DND-41 (cell line): Measurements from ENCODE around the gene CDC14A.
"Not testable (repeated sequence)": the region's sequence is repeated elsewhere in the genome, so short reads cannot be mapped to it uniquely, and the experiment has no call there.

Source experiments
- ATAC-seq: fragments of 200-7000 bp; cut with Tn5 transposase; 3 replicates; pipeline ENCODE4 v1.9.1; 2021; ENCODE audit warnings: low read depth; ENCODE audit not compliant: insufficient read depth
- DNase-seq: peaks from one replicate; pipeline ENCODE4 v3.0.0-alpha.2; 2020
- H2AFZ ChIP-seq: 2 replicates; pipeline ENCODE4 v1.6.0; 2012; ENCODE audit warnings: low read depth, low read length
- H3K27ac ChIP-seq: 2 replicates; pipeline ENCODE4 v1.5.1; 2012; ENCODE audit warnings: low read length, inconsistent platforms
- H3K27me3 ChIP-seq: fragments of 200-600 bp; sonication (generic); 2 replicates; pipeline ENCODE4 v1.6.0; 2012; ENCODE audit warnings: low read length, mild to moderate bottlenecking, inconsistent platforms; ENCODE audit not compliant: insufficient read depth, poor library complexity
- H3K36me3 ChIP-seq: 2 replicates; pipeline ENCODE4 v1.5.1; 2012; ENCODE audit warnings: low read length, inconsistent platforms; ENCODE audit not compliant: insufficient read depth
- H3K4me1 ChIP-seq: 2 replicates; pipeline ENCODE4 v1.5.1; 2012; ENCODE audit warnings: mild to moderate bottlenecking, low read length; ENCODE audit not compliant: insufficient read depth
- H3K4me2 ChIP-seq: 2 replicates; pipeline ENCODE4 v1.6.0; 2012; ENCODE audit warnings: mild to moderate bottlenecking, moderate library complexity, low read length, inconsistent platforms; ENCODE audit not compliant: insufficient read depth
- H3K4me3 ChIP-seq, 2 experiments: fragments of 200-600 bp in 1 of 2; shearing (Covaris generic) in 1 of 2; 2 replicates each; pipeline ENCODE4 v1.5.1; 2012 to 2016; ENCODE audit warnings: inconsistent platforms in 2 of 2, low read length in 2 of 2, mild to moderate bottlenecking in 2 of 2, low read depth in 1 of 2, moderate library complexity in 1 of 2
- H3K79me2 ChIP-seq: 2 replicates; pipeline ENCODE4 v1.6.0; 2012; ENCODE audit warnings: low read length, inconsistent platforms; ENCODE audit not compliant: insufficient read depth
- H3K9ac ChIP-seq: 2 replicates; pipeline ENCODE4 v1.6.0; 2012; ENCODE audit warnings: low read depth, mild to moderate bottlenecking, inconsistent platforms, low read length, moderate library complexity
- H3K9me3 ChIP-seq: 2 replicates; pipeline ENCODE4 v1.5.1; 2012; ENCODE audit warnings: low read length, moderate library complexity, mild to moderate bottlenecking, inconsistent platforms; ENCODE audit not compliant: insufficient read depth, severe bottlenecking
- H4K20me1 ChIP-seq: 2 replicates; pipeline ENCODE4 v1.6.0; 2012; ENCODE audit warnings: low read length; ENCODE audit not compliant: insufficient read depth
- CTCF ChIP-seq: IDR thresholded peaks from 2 replicates; pipeline ENCODE4 v1.5.1; 2012; ENCODE audit warnings: borderline replicate concordance, low read length, moderate library complexity, mild to moderate bottlenecking; ENCODE audit not compliant: poor library complexity, severe bottlenecking; ENCODE audit errors: extremely low read depth
- EZH2 ChIP-seq: IDR thresholded peaks from 3 replicates; pipeline ENCODE4 v1.6.1; 2012; ENCODE audit warnings: borderline replicate concordance, low read depth, mild to moderate bottlenecking, moderate library complexity, low read length, inconsistent platforms; ENCODE audit not compliant: severe bottlenecking

The CDC14A gene

GRCh38 chr1:100332331-100332730 lies 20.0 kb upstream of the CDC14A start:
- DNase-seq (no peak), ATAC-seq (no peak)
- Histone ChIP-seq H4K20me1 (no peaks in the 10 kb centered on the region), H3K79me2 (no peaks in the 10 kb centered on the region), H3K27me3 (no peaks in the 10 kb centered on the region), H3K36me3 (no peaks in the 10 kb centered on the region), H2AFZ (no peak overlapping the region), H3K4me2 (no peak overlapping the region), H3K9ac (no peak overlapping the region), H3K27ac (no peak overlapping the region), H3K4me1 (no peaks in the 10 kb centered on the region), H3K9me3 (no peaks in the 10 kb centered on the region), H3K4me3 (no peak overlapping the region)
- TF ChIP-seq EZH2 (no peak), CTCF (no peak)

- no peak for DNase-seq
- no peak for ATAC-seq
- Histone ChIP-seq H3K4me3 (no peak overlapping the region), H3K4me1 (no peaks in the 10 kb centered on the region), H3K79me2 (no peaks in the 10 kb centered on the region), H4K20me1 (no peaks in the 10 kb centered on the region), H3K9me3 (no peaks in the 10 kb centered on the region), H3K4me2 (no peak overlapping the region), H3K36me3 (no peaks in the 10 kb centered on the region), H3K27me3 (no peaks in the 10 kb centered on the region), H2AFZ (no peak overlapping the region), H3K27ac (no peak overlapping the region), H3K9ac (no peak overlapping the region)
- TF ChIP-seq EZH2 (no peak), CTCF (no peak)
Measured at GRCh38 chr1:100335436-100335835, 16.9 kb upstream of the CDC14A start.

- H2AFZ ChIP-seq, H3K79me2 ChIP-seq, ATAC-seq, H3K27me3 ChIP-seq, H3K4me2 ChIP-seq, H3K27ac ChIP-seq, H3K36me3 ChIP-seq, H4K20me1 ChIP-seq, H3K9me3 ChIP-seq, H3K4me1 ChIP-seq, H3K4me3 ChIP-seq, DNase-seq, H3K9ac ChIP-seq: not testable (repeated sequence)
Measured at GRCh38 chr1:100337878-100338277, 14.4 kb upstream of the CDC14A start.

GRCh38 chr1:100339735-100340134 lies 12.6 kb upstream of the CDC14A start:
- H3K27ac ChIP-seq, H3K4me1 ChIP-seq, H3K4me3 ChIP-seq, ATAC-seq, DNase-seq, H3K36me3 ChIP-seq, H3K9ac ChIP-seq, H4K20me1 ChIP-seq, H3K9me3 ChIP-seq, H3K79me2 ChIP-seq, H3K27me3 ChIP-seq, H3K4me2 ChIP-seq, H2AFZ ChIP-seq: not testable (repeated sequence)

- Histone ChIP-seq H3K4me3 (no peak overlapping the region), H3K36me3 (no peaks in the 10 kb centered on the region), H3K4me2 (no peak overlapping the region), H4K20me1 (no peaks in the 10 kb centered on the region), H3K9me3 (no peaks in the 10 kb centered on the region), H3K27me3 (no peaks in the 10 kb centered on the region), H3K9ac (no peak overlapping the region), H3K79me2 (no peaks in the 10 kb centered on the region), H3K4me1 (no peaks in the 10 kb centered on the region), H2AFZ (no peak overlapping the region), H3K27ac (no peak overlapping the region)
- DNase-seq (no peak), ATAC-seq (no peak)
- TF ChIP-seq CTCF (no peak), EZH2 (no peak)
Measured at GRCh38 chr1:100340494-100340893, 11.8 kb upstream of the CDC14A start.
